ENCODE data around the gene YY1AP1.
"Not testable (repeated sequence)": the region's sequence is repeated elsewhere in the genome, so short reads cannot be mapped to it uniquely, and the experiment has no call there.

Gene YY1AP1

DNA sequence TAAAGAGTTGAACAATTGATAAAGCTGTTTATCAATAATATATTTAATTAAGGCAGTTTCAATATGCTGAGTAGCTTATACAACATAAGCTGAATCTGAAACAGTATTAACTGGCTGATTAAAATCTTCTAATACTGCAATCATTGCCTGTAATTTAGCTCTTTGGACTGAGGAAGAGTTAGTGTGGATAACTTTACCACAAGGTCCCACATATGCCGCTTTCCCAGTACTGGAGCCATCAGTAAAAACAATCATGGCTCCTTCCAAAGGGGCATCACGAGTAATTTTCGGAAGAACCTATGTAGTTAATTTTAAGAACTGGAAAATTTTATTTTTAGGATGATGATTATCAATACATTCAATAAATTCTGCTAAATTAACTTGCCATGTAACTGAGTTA lies 7.0 kb upstream of the YY1AP1 start:
- no peak for DNase-seq

DNA sequence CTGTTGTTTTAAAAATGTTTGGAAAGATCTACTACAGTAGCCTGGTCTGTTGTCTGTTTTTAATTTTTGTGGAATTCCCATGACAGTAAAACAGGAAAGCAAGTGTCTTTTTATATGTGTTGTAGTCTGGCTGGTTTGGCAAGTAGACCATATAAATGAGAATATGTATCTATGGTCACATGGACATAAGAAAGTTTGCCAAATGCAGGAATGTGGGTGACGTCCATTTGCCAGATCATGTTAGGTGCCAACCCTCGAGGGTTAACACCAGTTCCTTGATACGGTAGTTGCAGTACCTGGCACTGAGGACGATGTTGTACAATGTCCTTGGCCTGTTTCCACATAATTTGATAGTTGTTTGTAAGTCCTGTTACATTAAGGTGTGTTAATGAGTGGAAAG lies 6.5 kb upstream of the YY1AP1 start:
- no peak for DNase-seq

DNA sequence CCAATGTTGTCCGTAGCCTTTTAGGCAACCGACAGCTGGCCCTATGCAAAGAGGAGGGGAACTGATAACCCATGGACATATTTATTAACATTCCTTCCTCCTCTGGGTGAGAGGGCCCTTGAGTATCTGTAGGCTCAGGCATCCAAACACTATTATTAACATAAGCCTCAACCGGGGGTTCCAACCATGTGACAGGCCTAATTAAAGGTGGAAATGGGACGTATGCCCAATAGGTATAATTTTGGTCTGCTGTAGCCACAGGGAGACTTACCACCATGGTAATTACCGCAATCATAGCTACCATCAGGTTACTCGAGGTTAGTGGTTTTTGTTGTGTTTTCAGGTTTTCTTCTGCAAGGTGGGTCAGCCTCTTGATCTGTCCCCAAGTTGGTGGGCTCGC lies 5.6 kb upstream of the YY1AP1 start:
- no peak for DNase-seq

DNA sequence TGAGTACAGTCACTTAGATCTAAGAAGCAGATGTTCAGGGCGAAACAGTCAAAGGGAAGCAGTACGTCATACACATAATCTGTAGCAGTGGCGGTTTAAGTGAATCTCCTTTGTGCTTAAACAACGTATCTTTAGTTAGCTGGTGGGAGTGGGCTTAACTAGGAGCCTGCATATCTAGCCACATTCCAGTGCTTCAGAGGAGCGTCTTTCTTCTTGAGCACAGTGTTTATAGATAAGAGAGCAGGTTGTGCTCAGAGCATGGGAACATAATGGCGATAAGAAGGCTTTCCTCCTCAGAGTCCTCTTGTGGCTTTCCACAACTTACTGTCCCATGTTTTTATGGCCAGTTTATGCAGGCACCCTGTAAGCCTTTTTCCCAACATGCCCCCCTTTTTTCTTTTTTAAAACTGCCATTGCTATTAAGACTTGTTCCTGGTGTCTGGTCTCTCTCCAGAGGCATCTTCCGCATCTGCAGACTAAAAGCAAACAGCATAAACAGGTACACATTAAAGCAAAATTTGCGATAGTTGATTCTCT lies 3.5 kb upstream of the YY1AP1 start:
- DNase-seq, result no peak

DNA sequence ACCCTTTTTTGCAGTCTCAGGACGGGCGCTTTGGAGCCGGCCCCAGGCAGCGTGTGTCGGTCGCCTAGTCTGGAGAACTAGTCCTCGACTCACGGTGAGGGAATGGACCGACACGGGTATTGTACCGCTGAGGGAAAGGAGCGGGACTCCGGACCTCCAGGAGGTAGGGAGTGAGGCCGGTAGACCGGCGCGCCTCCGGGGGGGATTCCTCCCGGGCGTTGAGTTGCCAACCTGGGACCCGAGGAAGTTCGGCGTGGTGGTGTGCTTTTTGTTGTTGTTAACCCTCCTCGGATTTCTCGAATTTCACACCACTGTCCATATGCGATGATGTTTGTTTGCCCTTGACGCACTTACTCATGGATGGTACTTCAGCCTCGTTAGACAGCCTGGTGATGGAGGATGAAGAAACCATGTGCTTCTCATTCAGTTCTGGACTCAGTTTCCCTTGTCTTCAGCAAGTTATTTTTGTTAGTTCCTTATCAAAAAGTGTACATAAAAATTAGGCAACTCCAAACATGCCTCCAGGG lies 570 bp upstream of the YY1AP1 start, which contains the start of gene DAP3:
DAP3 (plus strand) TSS at position 11 of the 527 bp plus-strand sequence. CDS start 20,689 bp downstream, outside the sequence.
- DNase-seq, result not testable (repeated sequence)

DNA sequence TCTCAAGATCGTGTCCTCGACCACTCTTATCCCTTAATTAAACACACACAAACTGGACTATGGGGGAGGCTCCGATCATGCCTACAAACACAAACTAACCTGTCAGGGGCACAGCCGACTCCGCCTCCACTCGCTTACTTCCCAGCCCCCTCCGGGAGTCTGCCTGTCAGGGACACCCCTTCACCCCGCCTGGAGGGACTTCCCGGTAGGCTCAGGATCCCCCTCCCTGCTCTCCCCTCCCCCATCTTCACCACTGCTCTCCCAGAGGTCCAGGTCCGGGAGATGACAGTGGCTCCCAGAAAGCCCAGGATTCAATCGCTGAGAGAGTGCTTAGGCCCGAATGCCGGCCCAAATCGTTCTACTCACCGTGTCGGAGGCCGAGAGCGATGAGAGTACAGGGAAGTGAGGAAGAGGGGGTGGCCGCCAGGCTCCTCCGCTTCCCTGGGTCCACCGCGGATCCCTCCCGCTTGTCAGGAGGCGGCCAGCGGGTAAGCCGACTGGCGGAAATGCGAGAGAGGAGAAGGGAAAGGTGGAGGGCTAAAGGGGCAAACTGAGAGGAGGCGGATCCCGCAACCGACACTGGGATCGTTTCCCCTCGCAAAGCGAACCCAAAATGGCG lies 760 bp downstream of the YY1AP1 start:
- not testable (repeated sequence) for DNase-seq

DNA sequence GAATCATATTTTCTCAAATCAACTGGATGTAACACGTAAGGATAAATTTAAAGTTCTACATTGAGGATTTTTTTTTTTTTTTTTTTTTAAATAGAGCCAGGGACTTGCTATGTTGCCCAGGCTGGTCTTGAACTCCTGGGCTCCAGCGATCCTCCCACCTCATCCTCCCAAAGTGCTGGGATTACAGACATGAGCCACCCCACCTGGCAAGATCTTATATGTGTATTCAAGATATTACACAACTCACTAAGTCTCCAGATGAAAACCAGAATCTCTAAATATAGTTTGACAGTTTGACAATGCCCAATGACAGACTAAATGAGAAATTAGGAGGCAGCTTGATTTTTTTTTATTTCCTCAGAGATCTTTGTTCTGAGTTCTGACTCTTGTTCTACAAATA lies 6.8 kb downstream of the YY1AP1 start:
- DNase-seq, result no peak

DNA sequence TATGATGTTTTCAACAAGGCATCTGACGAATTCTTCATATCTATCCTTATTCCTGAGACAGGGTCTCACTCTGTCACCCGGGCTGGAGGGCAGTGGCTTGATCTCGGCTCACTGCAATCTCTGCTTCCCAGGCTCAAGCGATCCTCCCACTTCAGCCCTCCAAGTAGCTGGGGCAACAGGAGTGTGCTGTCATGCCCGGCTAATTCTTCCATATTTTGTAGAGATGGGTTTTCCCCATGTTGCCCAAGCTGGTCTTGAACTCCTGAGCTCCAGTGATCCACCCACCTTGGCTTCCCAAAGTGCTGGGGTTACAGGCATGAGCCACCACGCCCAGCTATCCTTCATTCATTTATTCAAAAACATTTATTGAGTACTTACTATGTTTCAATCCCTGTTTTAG lies 8.0 kb downstream of the YY1AP1 start:
- DNase-seq, result no peak

DNA sequence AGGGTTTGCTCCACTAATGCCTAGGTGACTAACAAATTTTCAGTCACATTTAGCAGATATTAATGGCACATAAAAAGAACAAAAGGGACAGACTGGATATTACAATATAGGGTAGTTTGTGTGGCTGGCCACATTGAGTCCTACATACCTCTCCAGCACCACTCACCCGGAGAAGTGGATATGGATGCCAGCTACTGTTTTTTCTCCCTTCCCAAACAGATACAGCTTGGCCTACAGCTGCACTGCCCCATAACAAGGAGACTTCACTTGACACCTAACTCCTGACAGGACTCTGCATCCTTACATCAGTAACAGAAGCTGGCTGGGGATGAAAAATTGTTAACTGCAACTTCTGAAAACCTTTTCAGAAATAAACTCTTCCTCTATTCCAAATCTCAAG lies 9.6 kb downstream of the YY1AP1 start:
- not testable (repeated sequence) for DNase-seq

DNA sequence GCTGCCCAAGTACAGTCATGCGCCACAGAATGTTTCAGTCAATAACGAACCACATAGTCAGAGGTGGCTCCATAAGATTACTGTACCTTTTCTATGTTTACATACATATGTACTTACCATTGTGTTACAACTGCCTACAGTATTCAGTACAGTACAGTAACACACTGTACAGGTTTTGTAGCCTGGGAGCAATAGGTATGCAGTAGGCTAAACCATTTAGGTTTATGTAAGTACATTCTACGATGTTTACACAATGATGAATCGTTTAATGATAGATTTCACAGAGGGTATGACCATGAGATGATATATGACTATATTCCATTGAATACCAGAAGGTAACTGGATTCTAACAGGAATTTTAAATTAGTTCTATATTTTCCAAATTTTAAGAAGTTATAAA lies 10.5 kb downstream of the YY1AP1 start:
- no peak for DNase-seq

DNA sequence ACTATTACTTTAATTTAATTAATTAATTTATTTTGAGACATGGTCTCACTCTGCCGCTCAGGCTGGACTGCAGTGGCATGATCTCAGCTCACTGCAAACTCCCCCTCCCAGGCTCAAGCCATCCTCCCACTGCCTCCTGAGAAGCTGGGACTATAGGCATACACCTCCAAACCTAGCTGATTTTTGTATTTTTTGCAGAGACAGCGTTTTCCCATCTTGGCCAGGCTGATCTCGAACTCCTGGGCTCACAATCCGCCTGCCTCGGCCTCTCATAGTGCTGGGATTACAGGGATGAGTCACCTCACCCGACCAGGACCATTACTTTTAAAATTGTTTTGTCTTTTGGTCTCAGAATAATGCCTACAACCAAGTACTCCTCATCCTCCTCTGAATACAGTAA lies 15.6 kb downstream of the YY1AP1 start:
- DNase-seq, result no peak

DNA sequence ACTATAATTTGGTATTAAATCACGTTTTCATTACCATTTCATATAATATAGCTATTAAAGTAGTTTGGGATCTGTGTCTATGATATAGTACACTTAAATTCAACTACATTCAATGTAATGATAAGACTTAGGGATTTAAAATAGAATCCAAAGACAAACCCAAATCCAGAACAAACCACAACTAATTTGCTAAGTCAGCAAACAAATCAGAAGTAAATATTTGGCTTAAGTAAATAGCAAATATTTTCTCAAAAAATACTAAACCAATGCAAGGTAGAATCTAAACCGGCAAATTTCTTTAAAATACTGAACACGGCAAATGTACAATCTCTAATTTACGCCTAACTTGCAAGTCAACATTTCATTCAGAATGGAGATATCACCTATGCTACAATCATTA lies 16.8 kb downstream of the YY1AP1 start:
- DNase-seq, result no peak

DNA sequence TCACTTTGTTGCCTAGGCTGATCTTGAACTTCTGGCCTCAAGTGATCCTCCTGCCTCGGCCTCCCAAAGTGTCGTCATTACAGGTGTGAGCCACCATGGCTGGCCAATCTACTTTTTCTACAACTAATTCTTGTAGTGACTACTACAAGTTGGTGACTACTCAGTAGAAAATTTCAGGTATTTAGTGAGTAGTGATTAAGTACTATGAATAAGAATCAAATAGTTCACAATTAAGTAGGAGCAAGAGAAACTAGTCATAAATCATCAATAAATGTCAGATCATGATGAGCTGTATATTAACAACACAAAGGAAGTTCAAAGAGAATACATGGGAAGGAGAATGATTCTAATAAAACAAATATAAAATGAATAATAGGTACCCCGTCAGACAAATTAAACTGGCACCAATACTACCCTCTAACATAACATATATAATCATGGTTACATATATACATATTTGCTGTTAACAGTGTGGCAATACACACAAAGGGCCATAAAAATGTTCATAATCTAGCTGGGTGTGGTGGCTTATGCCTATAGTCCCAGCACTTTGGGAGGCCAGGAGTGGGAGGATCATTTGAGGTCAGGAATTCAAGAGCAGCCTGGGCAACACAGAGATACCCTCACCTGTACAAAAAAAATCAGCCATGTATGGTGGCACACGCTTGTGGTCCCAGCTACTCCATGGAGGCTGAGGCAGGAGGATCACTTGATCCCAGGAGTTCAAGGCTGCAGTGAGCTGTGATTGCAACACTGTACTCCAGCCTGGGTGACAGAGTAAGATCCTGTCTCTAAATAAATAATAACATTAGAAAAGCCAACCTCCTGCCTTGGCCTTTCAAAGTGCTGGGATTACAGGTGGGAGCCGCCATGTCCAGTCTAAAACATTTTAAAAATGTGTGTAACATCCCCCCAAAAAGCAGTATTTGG lies 19.1 kb downstream of the YY1AP1 start:
- DNase-seq, result no peak

DNA sequence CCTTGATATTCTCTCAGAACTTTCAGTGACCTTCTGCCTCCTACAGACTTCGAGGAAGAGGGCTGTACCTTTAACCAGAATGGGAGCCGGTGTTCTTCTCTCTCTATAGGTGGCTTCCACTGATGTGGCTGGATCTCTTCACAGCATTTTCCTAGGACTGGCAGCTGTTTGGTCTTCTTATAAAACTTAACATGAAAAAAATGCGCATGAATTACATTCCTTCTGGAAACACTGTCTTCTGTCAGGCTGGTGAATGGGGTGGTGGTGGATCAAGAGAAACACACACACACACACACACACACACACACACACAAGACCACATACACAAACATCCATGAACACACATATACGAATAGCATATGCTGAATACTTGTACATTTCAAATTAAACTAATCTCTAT lies 27.3 kb downstream of the YY1AP1 start:
- DNase-seq, result not testable (repeated sequence)

DNA sequence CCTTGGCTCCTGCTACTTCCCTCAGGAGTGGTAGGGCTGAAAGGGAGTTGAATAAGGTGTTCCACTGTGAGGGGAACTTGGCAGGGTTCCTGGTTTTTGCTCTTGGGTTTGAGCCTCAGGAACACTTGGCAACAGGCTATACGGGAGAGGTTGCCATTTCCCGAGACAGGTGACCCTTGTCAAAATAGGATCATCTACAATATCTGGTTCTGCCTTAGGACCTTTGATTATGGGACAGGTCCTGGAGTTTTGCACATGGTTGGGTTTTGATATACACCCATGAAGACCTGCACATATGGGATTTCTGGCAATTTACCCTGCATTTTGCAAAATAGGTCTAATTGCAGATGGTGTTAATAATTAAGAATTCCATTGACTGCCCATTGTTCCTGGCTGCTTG lies 31.1 kb downstream of the YY1AP1 start:
- no peak for DNase-seq

DNA sequence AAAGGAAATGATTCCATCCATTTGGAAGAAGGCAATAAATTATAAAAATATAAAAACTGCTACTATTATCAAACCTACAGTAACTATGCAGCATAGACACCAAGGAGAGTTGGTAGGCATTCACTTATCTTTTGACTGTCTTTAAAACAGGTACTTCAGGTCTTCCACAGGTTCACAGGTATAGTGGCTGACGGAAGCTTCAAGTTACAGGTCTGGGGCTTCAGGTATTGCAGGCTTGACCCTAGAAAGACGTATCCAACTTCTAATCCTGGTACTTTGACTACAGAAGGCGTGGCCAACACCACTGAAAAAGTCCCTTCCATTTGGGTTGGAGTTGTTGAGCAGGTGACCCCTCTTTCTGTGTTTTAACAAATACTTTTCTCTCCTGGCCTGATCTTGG lies 35.6 kb downstream of the YY1AP1 start:
- DNase-seq, result no peak

DNA sequence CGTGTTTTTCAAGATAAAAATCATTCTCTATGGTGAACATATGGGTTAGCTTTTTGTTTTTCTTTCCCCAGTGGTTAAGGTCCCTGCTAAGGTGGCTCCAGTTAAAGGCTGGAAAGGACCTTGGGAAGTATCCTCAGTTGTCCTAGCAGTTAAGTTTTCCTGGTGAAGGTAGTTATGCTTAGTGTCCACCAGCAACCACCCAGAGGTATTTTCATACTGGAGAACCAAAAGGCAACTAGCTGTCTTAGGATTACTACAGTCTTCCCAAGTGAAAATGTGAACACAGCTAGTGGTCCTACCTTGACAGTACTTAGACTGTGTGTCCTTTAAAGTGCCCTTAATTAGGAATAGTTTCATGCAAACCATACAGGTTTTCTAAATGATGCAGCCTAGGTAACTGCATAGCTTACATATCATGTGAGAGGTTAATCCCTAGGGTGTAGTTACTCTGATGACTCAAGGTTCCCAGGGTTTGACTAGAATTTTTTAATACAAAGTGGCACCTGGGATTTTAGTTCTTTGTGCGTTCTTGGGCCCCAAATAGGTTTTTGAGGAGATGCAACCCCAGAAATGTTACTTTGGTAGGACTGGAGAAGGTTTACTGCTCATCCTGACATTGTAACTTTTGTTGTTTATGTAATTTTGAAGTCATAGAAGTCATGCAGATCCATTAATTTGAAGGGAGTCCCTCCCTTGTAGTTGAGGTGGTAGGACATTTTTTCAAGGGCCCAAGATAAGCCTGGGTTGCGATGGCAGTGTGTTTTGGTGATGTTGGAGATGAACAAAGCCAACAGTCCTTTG lies 36.5 kb downstream of the YY1AP1 start:
- no peak for DNase-seq

DNA sequence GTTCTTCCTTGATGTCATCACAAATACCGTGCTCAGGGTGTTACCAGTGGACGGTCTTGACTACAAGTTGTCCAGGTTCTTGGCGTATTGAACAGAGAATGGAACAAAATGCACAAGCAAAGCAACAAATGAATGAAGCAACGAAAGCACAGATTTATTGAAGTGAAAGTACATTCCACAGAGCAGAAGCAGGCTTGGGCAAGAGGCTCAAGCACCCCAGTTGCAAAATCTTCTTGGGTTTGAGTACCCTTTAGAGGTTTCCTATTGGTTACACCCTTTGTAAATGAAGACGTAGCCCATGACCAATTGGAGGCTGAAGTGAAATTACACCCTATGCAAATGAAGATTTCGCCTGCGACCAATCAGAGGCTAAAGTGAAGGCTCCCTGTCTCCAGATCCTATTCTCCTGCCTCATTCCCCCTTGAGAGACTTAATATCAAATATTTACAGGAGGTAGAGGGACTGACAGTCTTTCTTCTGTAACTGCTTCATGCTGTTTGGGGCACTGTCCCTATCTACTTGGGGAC lies 38.3 kb downstream of the YY1AP1 start:
- no peak for DNase-seq

DNA sequence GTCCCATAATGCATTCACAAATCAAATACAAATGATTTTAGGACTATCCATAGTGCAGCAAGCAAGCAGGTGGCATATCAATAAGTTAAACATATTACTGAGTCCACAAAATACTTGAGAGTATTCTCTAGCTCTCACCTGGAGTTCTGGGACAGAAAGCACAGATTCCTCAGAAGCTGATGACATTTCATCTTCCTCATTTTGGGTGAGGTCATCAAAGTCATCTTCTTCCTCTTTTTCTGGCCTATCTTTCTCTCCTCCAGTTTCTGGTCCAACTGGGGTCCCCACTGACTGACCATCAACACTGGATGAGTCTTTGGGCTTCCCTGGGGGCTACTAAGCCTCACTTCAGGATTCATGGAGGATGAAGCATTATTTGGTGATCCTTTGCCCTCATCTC lies 38.9 kb downstream of the YY1AP1 start:
- DNase-seq, result no peak

DNA sequence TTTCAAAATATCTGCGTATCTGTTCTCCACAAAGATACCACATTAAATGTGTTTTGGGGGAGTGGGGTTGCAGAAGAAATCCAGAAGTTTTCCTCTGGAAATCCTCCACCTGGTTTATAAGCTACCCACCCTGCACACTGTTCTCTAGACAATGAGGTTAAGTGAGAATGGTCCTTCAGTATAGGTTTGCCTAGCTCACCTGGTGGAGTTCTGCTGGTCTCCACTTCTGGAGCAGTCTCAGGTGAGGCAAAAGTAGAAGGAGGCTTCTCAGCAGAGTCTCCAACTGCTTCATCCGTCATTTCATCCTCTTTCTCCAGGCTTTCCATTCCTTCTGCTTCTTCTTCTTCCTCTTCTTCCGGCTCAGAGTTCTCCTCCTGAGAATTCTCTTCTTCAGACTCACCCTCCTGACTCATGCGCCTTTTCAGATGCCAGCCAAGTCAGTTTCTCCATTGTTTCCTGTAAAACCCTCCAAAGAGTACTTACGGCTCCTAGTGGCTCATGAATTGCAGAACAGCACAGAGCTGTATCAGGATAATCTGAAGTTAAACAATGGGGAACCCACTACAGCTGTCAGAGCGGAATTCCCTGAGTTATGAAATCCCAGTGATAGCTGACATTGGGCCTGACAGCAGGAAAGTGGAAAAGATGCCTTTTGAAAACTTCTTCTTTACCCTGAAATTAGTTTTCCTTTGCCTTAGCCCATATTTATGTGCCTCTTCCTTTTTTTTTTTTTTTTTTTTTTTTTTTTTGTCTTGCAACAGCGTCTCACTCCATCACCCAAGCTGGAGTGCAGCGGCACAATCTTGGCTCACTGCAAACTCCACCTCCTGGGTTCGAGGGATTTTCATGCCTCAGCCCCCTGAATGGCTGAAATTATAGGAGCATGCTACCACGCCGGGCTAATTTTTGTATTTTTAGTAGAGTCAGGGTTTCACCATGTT lies 40.1 kb downstream of the YY1AP1 start:
- DNase-seq, result no peak

DNA sequence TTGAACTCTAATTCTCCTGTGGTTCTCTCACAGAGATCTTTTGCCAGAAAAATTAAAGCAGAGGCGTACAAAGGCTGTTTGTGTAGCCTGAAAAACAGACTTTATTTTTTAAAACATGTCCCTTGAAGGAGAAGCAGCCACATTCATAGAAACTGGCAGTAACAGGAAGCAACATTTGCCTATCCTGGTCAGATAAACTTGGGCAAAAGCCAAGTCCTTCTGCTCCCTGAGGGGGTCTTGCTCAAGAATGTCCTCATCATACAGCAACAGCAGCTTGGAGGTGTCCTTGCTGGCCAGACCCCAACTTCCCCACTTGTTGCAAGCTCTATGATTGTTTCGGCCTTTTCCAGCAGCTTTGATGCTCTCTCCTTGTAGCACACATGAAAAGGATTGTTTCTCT lies 42.3 kb downstream of the YY1AP1 start:
- no peak for DNase-seq

DNA sequence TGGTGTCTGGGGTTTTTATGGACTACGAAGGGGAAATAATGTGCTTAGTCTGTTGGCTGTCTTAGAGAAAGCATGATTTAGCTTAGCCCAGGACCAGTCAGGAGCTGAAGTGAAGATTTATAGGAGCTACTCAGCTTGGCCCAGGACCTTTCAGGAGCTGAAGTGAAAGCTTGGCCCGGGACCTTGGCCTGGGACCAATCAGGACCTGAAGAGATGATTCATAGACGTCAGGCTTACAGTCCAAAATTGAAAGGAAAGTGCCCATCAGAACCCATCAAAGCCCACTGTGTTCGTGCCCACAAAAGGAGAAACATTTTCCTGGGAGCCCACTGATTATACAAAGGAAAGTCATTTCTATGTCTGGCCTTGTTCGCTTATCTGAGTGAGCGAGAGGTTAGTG lies 42.9 kb downstream of the YY1AP1 start:
- DNase-seq, result no peak
